ENCODE data around the gene GPANK1. TPM values are rescaled to one million over a fixed set of nuclear protein-coding genes. Genes with fewer than 3 reads are reported as not detected.
A peak's percentile ranks its signal among the peaks of the same experiment; 100 is the strongest.

The GPANK1 gene
- polyA plus RNA-seq (2013, experiment 1 of 2) = 51.9 TPM
- 51.4 TPM for polyA plus RNA-seq (2013, experiment 2 of 2)

DNA sequence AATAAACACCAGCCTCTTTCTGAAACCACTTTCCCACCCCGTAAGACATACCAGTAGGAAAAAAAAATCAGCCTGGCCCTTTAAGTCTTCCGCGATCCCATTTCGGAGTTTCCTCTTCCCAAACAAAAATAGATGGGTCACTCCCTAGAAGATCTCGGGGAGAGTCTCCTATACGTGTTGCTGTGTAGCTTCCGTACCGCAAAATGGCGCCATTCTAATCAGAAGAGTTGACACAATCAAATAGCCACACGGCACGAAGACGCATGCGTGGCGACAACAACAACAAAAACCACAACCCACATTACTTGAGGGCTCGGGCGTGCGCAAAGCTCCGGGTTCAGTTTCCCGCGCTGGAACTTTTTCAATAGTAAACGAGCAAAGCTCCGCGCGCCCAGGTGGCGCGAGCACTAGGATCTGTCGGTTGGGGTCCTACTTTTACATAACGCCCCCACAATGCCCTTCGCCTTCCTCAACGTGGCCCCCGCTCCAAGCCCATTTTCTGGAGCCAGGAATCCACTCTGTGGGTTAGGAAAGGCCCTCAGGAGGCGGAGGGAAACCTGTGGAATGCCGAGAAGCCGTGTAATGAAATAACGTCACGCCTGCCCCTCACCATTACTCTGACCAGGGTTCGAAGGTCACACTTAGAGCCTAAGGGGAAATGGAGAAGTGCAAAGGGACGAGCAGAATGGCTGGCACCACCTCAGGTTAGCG is at the start of gene GPANK1:
Gene GPANK1, minus strand, starts transcription at position 208 of the 711 bp plus-strand sequence. CDS start 519 bp downstream, outside the sequence.
- H3K9ac ChIP-seq (ENCODE audit: low read length) = peak within 1 kb of the TSS; percentile 99
- no peak within 1 kb of the TSS for H3K23ac ChIP-seq (ENCODE audit: low read length)
- H3K27ac ChIP-seq (ENCODE audit: low read depth, low read length) = peak within 1 kb of the TSS; percentile 95
- H2AK5ac ChIP-seq (ENCODE audit: low read length) = peak within 1 kb of the TSS; percentile 82
- peak within 1 kb of the TSS; percentile 33 for H4K5ac ChIP-seq (ENCODE audit: low read length)
- no CpG with 5 or more reads among the region's 39 CpGs for WGBS (ENCODE audit: extremely low coverage, insufficient coverage, low lambda C conversion rate)
- peak within 1 kb of the TSS; percentile 41 for H2BK5ac ChIP-seq (ENCODE audit: low read length)
- H3K4me1 ChIP-seq (ENCODE audit: control insufficient read depth, low read depth, low read length) = peaks cover 8% of the 10 kb centered on the region
- peak within 1 kb of the TSS; percentile 20 for H3K18ac ChIP-seq (ENCODE audit: low read length)
- H3K79me2 ChIP-seq (ENCODE audit: control insufficient read depth, insufficient read depth, low read length) = peaks cover 42% of the 10 kb centered on the region
- peak within 1 kb of the TSS; percentile 98 for H3K56ac ChIP-seq (ENCODE audit: low read length)
- H3K4me2 ChIP-seq (ENCODE audit: low read length) = peak within 1 kb of the TSS; percentile 63
- H3K27me3 ChIP-seq (ENCODE audit: insufficient read depth, low read length, poor library complexity) = no peaks in the 10 kb centered on the region
- peak within 1 kb of the TSS; percentile 90 for H3K4me3 ChIP-seq (ENCODE audit: low read length)
- H3K4ac ChIP-seq (ENCODE audit: low read depth, low read length) = peak within 1 kb of the TSS; percentile 76
- no peak within 1 kb of the TSS for H2BK15ac ChIP-seq (replicated peaks; ENCODE audit: low read depth)
- peaks cover 11% of the 10 kb centered on the region for H3K36me3 ChIP-seq (ENCODE audit: control insufficient read depth, insufficient read depth, low read length)
- DNase-seq = peak; percentile 95
- H4K8ac ChIP-seq (ENCODE audit: low read depth, low read length) = no peak within 1 kb of the TSS
- peaks cover 33% of the 10 kb centered on the region for H3K79me1 ChIP-seq (ENCODE audit: low read length)
- peak within 1 kb of the TSS; percentile 46 for H2BK120ac ChIP-seq (ENCODE audit: low read depth, low read length)

GRCh38 chr6:31713991-31714684 is 49.3 kb upstream of the GPANK1 start:
- no peak overlapping the region for H3K4me3 ChIP-seq (ENCODE audit: low read length)
- no CpG with 5 or more reads among the region's 5 CpGs for WGBS (ENCODE audit: extremely low coverage, insufficient coverage, low lambda C conversion rate)
- DNase-seq = peak; percentile 87

GRCh38 chr6:31713465-31713864 is 48.7 kb upstream of the GPANK1 start:
- H3K18ac ChIP-seq (ENCODE audit: low read length) = peak overlapping the region; percentile 92
- H2BK15ac ChIP-seq (replicated peaks; ENCODE audit: low read depth) = peak overlapping the region; percentile 37
- peak overlapping the region; percentile 93 for H3K56ac ChIP-seq (ENCODE audit: low read length)
- peak overlapping the region; percentile 81 for H3K4ac ChIP-seq (ENCODE audit: low read depth, low read length)
- no peaks in the 10 kb centered on the region for H3K36me3 ChIP-seq (ENCODE audit: control insufficient read depth, insufficient read depth, low read length)
- H3K4me2 ChIP-seq (ENCODE audit: low read length) = no peak overlapping the region
- H3K79me2 ChIP-seq (ENCODE audit: control insufficient read depth, insufficient read depth, low read length) = no peaks in the 10 kb centered on the region
- no peak for DNase-seq
- peaks cover 21% of the 10 kb centered on the region for H3K4me1 ChIP-seq (ENCODE audit: control insufficient read depth, low read depth, low read length)
- H3K4me3 ChIP-seq (ENCODE audit: low read length) = no peak overlapping the region
- peak overlapping the region; percentile 73 for H2BK120ac ChIP-seq (ENCODE audit: low read depth, low read length)
- peak overlapping the region; percentile 79 for H4K8ac ChIP-seq (ENCODE audit: low read depth, low read length)
- peak overlapping the region; percentile 62 for H3K9ac ChIP-seq (ENCODE audit: low read length)
- peak overlapping the region; percentile 69 for H3K27ac ChIP-seq (ENCODE audit: low read depth, low read length)
- no peak overlapping the region for H4K5ac ChIP-seq (ENCODE audit: low read length)
- H3K79me1 ChIP-seq (ENCODE audit: low read length) = no peaks in the 10 kb centered on the region
- H3K23ac ChIP-seq (ENCODE audit: low read length) = no peak overlapping the region
- H2BK5ac ChIP-seq (ENCODE audit: low read length) = peak overlapping the region; percentile 96
- no peaks in the 10 kb centered on the region for H3K27me3 ChIP-seq (ENCODE audit: insufficient read depth, low read length, poor library complexity)
- no CpG with 5 or more reads among the region's 4 CpGs for WGBS (ENCODE audit: extremely low coverage, insufficient coverage, low lambda C conversion rate)
- peak overlapping the region; percentile 51 for H2AK5ac ChIP-seq (ENCODE audit: low read length)

More at GRCh38 chr6:31713991-31714684, 49.3 kb upstream of the GPANK1 start:
- Histone ChIP-seq H2BK15ac (replicated peaks; ENCODE audit: low read depth) (no peak overlapping the region), H2BK120ac (ENCODE audit: low read depth, low read length) (peak overlapping the region; percentile 8), H3K36me3 (ENCODE audit: control insufficient read depth, insufficient read depth, low read length) (no peaks in the 10 kb centered on the region), H3K27ac (ENCODE audit: low read depth, low read length) (peak overlapping the region; percentile 69), H2AK5ac (ENCODE audit: low read length) (no peak overlapping the region), H3K79me2 (ENCODE audit: control insufficient read depth, insufficient read depth, low read length) (no peaks in the 10 kb centered on the region), H2BK5ac (ENCODE audit: low read length) (peak overlapping the region; percentile 96), H3K4ac (ENCODE audit: low read depth, low read length) (peak overlapping the region; percentile 64), H4K8ac (ENCODE audit: low read depth, low read length) (no peak overlapping the region), H3K23ac (ENCODE audit: low read length) (peak overlapping the region; percentile 98), H3K9ac (ENCODE audit: low read length) (peak overlapping the region; percentile 62), H3K4me2 (ENCODE audit: low read length) (no peak overlapping the region), H3K27me3 (ENCODE audit: insufficient read depth, low read length, poor library complexity) (no peaks in the 10 kb centered on the region), H3K4me1 (ENCODE audit: control insufficient read depth, low read depth, low read length) (peaks cover 23% of the 10 kb centered on the region), H4K5ac (ENCODE audit: low read length) (peak overlapping the region; percentile 76), H3K56ac (ENCODE audit: low read length) (peak overlapping the region; percentile 93), H3K18ac (ENCODE audit: low read length) (peak overlapping the region; percentile 92), H3K79me1 (ENCODE audit: low read length) (no peaks in the 10 kb centered on the region)

GRCh38 chr6:31712296-31712695 is 47.5 kb upstream of the GPANK1 start:
- no peak overlapping the region for H4K5ac ChIP-seq (ENCODE audit: low read length)
- peaks cover 18% of the 10 kb centered on the region for H3K4me1 ChIP-seq (ENCODE audit: control insufficient read depth, low read depth, low read length)
- no peak overlapping the region for H3K4me2 ChIP-seq (ENCODE audit: low read length)
- H3K18ac ChIP-seq (ENCODE audit: low read length) = no peak overlapping the region
- H3K27me3 ChIP-seq (ENCODE audit: insufficient read depth, low read length, poor library complexity) = no peaks in the 10 kb centered on the region
- no peak for DNase-seq
- H3K23ac ChIP-seq (ENCODE audit: low read length) = no peak overlapping the region
- no peak overlapping the region for H4K8ac ChIP-seq (ENCODE audit: low read depth, low read length)
- peak overlapping the region; percentile 62 for H3K56ac ChIP-seq (ENCODE audit: low read length)
- H3K79me1 ChIP-seq (ENCODE audit: low read length) = no peaks in the 10 kb centered on the region
- no peak overlapping the region for H2BK5ac ChIP-seq (ENCODE audit: low read length)
- no peak overlapping the region for H3K27ac ChIP-seq (ENCODE audit: low read depth, low read length)
- H2BK15ac ChIP-seq (replicated peaks; ENCODE audit: low read depth) = no peak overlapping the region
- H3K4ac ChIP-seq (ENCODE audit: low read depth, low read length) = no peak overlapping the region
- WGBS (ENCODE audit: extremely low coverage, insufficient coverage, low lambda C conversion rate) = no CpG with 5 or more reads among the region's 8 CpGs
- no peaks in the 10 kb centered on the region for H3K79me2 ChIP-seq (ENCODE audit: control insufficient read depth, insufficient read depth, low read length)
- no peak overlapping the region for H3K9ac ChIP-seq (ENCODE audit: low read length)
- no peaks in the 10 kb centered on the region for H3K36me3 ChIP-seq (ENCODE audit: control insufficient read depth, insufficient read depth, low read length)
- H2BK120ac ChIP-seq (ENCODE audit: low read depth, low read length) = no peak overlapping the region
- H2AK5ac ChIP-seq (ENCODE audit: low read length) = peak overlapping the region; percentile 15
- H3K4me3 ChIP-seq (ENCODE audit: low read length) = no peak overlapping the region

DNA sequence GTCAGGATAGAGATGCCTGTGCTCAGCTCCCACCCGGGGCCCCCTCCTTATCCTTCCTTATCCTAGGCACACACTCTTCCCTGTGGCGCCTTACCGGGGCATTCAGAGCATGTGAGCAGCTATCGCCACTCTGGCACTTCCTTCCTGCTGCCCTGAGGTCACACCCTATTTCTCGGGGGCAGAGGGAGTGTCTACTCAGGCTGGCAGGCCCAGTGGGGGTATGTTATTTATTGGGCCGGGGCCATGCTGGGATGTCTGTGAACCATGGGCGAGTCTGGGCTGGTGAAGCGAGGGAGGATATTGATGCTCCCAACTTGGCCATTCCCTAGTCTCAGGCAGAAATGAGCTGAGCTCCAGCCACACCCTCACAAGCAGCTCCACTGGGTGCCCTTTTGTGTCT is 46.4 kb upstream of the GPANK1 start:
- Histone ChIP-seq H3K27me3 (ENCODE audit: insufficient read depth, low read length, poor library complexity) (no peaks in the 10 kb centered on the region), H3K79me1 (ENCODE audit: low read length) (no peaks in the 10 kb centered on the region), H4K8ac (ENCODE audit: low read depth, low read length) (no peak overlapping the region), H2BK120ac (ENCODE audit: low read depth, low read length) (no peak overlapping the region), H3K79me2 (ENCODE audit: control insufficient read depth, insufficient read depth, low read length) (no peaks in the 10 kb centered on the region), H4K5ac (ENCODE audit: low read length) (no peak overlapping the region), H2AK5ac (ENCODE audit: low read length) (no peak overlapping the region), H3K9ac (ENCODE audit: low read length) (no peak overlapping the region), H3K23ac (ENCODE audit: low read length) (no peak overlapping the region), H3K18ac (ENCODE audit: low read length) (no peak overlapping the region), H3K36me3 (ENCODE audit: control insufficient read depth, insufficient read depth, low read length) (no peaks in the 10 kb centered on the region), H3K4ac (ENCODE audit: low read depth, low read length) (no peak overlapping the region), H3K27ac (ENCODE audit: low read depth, low read length) (no peak overlapping the region), H2BK5ac (ENCODE audit: low read length) (no peak overlapping the region), H3K56ac (ENCODE audit: low read length) (no peak overlapping the region), H2BK15ac (replicated peaks; ENCODE audit: low read depth) (no peak overlapping the region), H3K4me3 (ENCODE audit: low read length) (no peak overlapping the region), H3K4me2 (ENCODE audit: low read length) (no peak overlapping the region), H3K4me1 (ENCODE audit: control insufficient read depth, low read depth, low read length) (peaks cover 18% of the 10 kb centered on the region)
- no peak for DNase-seq
- WGBS (ENCODE audit: extremely low coverage, insufficient coverage, low lambda C conversion rate) = no CpG with 5 or more reads among the region's 8 CpGs

Data from mesendoderm (in vitro differentiated cells).